HG03097 (cell line): ENCODE data around the gene CHRNA1.

ENCODE experiments used
- ATAC-seq: cut with Tn5 transposase; IDR thresholded peaks from one replicate; pipeline ENCODE4 v1.9.1; 2021; ENCODE audit not compliant: unreplicated experiment, low FRiP score

Gene CHRNA1

GRCh38 chr2:174763780-174764179 lies 492 bp downstream of the CHRNA1 start:
- no peak for ATAC-seq

- ATAC-seq, result no peak
Measured at GRCh38 chr2:174762464-174762863, 1.8 kb downstream of the CHRNA1 start.

GRCh38 chr2:174761837-174762236 lies 2.4 kb downstream of the CHRNA1 start:
- ATAC-seq, result no peak

GRCh38 chr2:174760845-174761473 lies 3.3 kb downstream of the CHRNA1 start:
- ATAC-seq, result no peak

- no peak for ATAC-seq
Measured at GRCh38 chr2:174759381-174760065, 4.7 kb downstream of the CHRNA1 start.

GRCh38 chr2:174756743-174757142 lies 7.5 kb downstream of the CHRNA1 start:
- ATAC-seq, result no peak

- ATAC-seq, result peak; percentile 26
Measured at GRCh38 chr2:174753038-174753633, 11.1 kb downstream of the CHRNA1 start.

GRCh38 chr2:174752403-174753037 lies 11.8 kb downstream of the CHRNA1 start:
- peak; percentile 88 for ATAC-seq

- peak; percentile 49 for ATAC-seq
Measured at GRCh38 chr2:174750923-174751441, 13.3 kb downstream of the CHRNA1 start.

- ATAC-seq, result no peak
Measured at GRCh38 chr2:174749793-174750192, 14.5 kb downstream of the CHRNA1 start.

- no peak for ATAC-seq
Measured at GRCh38 chr2:174748948-174749347, 15.3 kb downstream of the CHRNA1 start.

- ATAC-seq, result no peak
Measured at GRCh38 chr2:174745142-174745541, 19.1 kb downstream of the CHRNA1 start.

GRCh38 chr2:174744111-174744510 lies 20.2 kb downstream of the CHRNA1 start:
- ATAC-seq, result no peak

GRCh38 chr2:174740721-174741120 lies 23.6 kb downstream of the CHRNA1 start:
- no peak for ATAC-seq

- ATAC-seq, result no peak
Measured at GRCh38 chr2:174738841-174739240, 25.4 kb downstream of the CHRNA1 start.

- no peak for ATAC-seq
Measured at GRCh38 chr2:174731546-174731945, 32.7 kb downstream of the CHRNA1 start.

GRCh38 chr2:174730698-174731018 lies 33.6 kb downstream of the CHRNA1 start:
- no peak for ATAC-seq

- ATAC-seq, result no peak
Measured at GRCh38 chr2:174729797-174730697, 34.2 kb downstream of the CHRNA1 start.

- no peak for ATAC-seq
Measured at GRCh38 chr2:174728096-174728495, 36.2 kb downstream of the CHRNA1 start.

GRCh38 chr2:174726212-174726611 lies 38.1 kb downstream of the CHRNA1 start:
- ATAC-seq, result no peak
